Transverse colon (tissue), 4 donors: Measurements from ENCODE around the gene GUCY1B1. TPM values are rescaled to one million over a fixed set of nuclear protein-coding genes. Genes with fewer than 3 reads are reported as not detected.

ENCODE experiments used
- DNase-seq: peaks from one replicate; pipeline ENCODE4 v3.0.0-alpha.2; 2019
- H3K27ac ChIP-seq, 4 donors: fragments of 200-600 bp; sonication (generic); 2 replicates each; pipeline ENCODE4 v1.5.1; 2016 to 2018; ENCODE audit warnings: inconsistent platforms in 4 of 4
- H3K27me3 ChIP-seq: fragments of 200-600 bp; sonication (generic); 2 replicates; pipeline ENCODE4 v1.5.1; 2017; ENCODE audit warnings: inconsistent platforms
- H3K36me3 ChIP-seq, 4 donors: fragments of 200-600 bp; sonication (generic); 2 replicates each; pipeline ENCODE4 v1.5.1; 2017 to 2019; ENCODE audit warnings: inconsistent platforms in 4 of 4
- H3K4me1 ChIP-seq, 4 donors: fragments of 200-600 bp; sonication (generic); 2 replicates each; pipeline ENCODE4 v1.5.1; 2017 to 2020; ENCODE audit warnings: inconsistent platforms in 4 of 4
- H3K4me3 ChIP-seq, 4 donors: fragments of 200-600 bp; sonication (generic); 1 replicate in 1 of 4; 2 replicates in 3 of 4; pipeline versions ENCODE4 v1.5.1 to v1.6.1; 2017 to 2019; ENCODE audit warnings: inconsistent platforms in 4 of 4
- H3K9me3 ChIP-seq, 2 donors: fragments of 200-600 bp; sonication (generic); 2 replicates each; pipeline ENCODE4 v1.5.1; 2017 to 2019; ENCODE audit warnings: inconsistent platforms in 2 of 2
- CTCF ChIP-seq, 5 experiments: fragments of 200-600 bp in 3 of 5; fragments of 450-650 bp in 2 of 5; sonication (generic) in 3 of 5; IDR thresholded peaks; 1 replicate in 2 of 5; 2 replicates in 3 of 5; pipeline ENCODE4 v1.5.1; 2016 to 2017; ENCODE audit warnings: antibody characterized with exemption in 5 of 5, inconsistent platforms in 3 of 5, mild to moderate bottlenecking in 2 of 5, moderate library complexity in 1 of 5
- EP300 ChIP-seq: sonication (generic); formaldehyde crosslinking; IDR thresholded peaks from one replicate; pipeline ENCODE4 v1.6.1; 2017; ENCODE audit warnings: antibody characterized with exemption, low read depth
- POLR2A ChIP-seq: fragments of 450-650 bp; IDR thresholded peaks from one replicate; pipeline ENCODE4 v1.6.1; 2016; ENCODE audit warnings: antibody characterized with exemption, mild to moderate bottlenecking, moderate library complexity
- POLR2AphosphoS5 ChIP-seq, 3 donors: sonication (generic); formaldehyde crosslinking; IDR thresholded peaks; one replicate each; pipeline ENCODE4 v1.6.1; 2016; ENCODE audit warnings: antibody characterized with exemption in 3 of 3
- WGBS, 2 donors: methylation state at CpG; one replicate each; pipeline ENCODE4 v1.1.5; 2018; ENCODE audit warnings: low coverage in 1 of 2; 5-methylcytosine and 5-hydroxymethylcytosine counted together
- in situ Hi-C, 4 donors: fragments of 200-750 bp; cut with MboI; loops; one replicate each; pipeline versions ENCODE4 v1.15.0 to v1.15.1; 2017; ENCODE audit warnings: low sequenced_read_pairs in 3 of 4, low pct_ligation_motif_present in 1 of 4, low pct_unique_long_range_greater_than_20kb in 1 of 4
- intact Hi-C: fragments of 100-400 bp; cut with DNase I; formaldehyde crosslinking; loops from one replicate; pipeline ENCODE4 v1.15.1; 2023; ENCODE audit warnings: low total_unique reads
- total RNA-seq, 4 donors: library from RNA; depleted of rRNA; stranded (reverse); fragments of >200 nt; gene quantifications; one replicate each; pipeline ENCODE4 v1.1.0, GENCODE V29; 2016

The GUCY1B1 gene
- total RNA-seq, 4 donors from 2014 or later = 6.0 to 20.3 (median 10.6) TPM

DNA sequence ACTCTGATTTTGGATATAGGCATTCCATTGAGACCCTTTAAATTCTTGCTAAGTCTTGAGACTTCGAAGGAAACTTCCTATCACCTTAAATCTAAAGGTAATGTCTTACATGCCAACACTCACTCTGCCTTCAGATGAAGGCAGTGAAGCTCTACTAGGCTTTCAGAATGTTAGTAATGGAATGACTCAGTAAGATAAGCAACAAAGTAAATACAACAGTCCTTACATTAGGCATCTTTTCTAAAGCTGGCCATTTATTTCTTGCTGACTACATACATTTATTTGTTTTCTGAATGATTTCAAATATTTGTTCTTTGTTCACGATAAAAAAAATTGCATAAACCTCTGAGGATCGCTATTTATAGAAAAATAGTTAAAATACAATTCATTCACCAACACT, 63.8 kb downstream of the GUCY1B1 start:
- in situ Hi-C loops (no loop called here), intact Hi-C loops (no loop called here)
- DNase-seq = no peak
- H3K36me3 ChIP-seq = no peaks in the 10 kb centered on the region
- H3K4me3 ChIP-seq = no peak overlapping the region
- TF ChIP-seq CTCF (IDR thresholded peaks at IDR 0.05) (no peak), EP300 (no peak), POLR2A (no peak), POLR2AphosphoS5 (IDR thresholded peaks at IDR 0.05) (no peak)
- no peaks in the 10 kb centered on the region for H3K9me3 ChIP-seq
- WGBS, 2 donors = 55 to 65% methylated on average over 2 to 3 of the region's 3 CpGs
- no peaks in the 10 kb centered on the region for H3K4me1 ChIP-seq
- no peaks in the 10 kb centered on the region for H3K27me3 ChIP-seq
- no peak overlapping the region for H3K27ac ChIP-seq

GRCh38 chr4:155828628-155829027, 69.8 kb downstream of the GUCY1B1 start:
- H3K27ac ChIP-seq = no peak overlapping the region
- DNase-seq = no peak
- intact Hi-C loops (no loop called here), in situ Hi-C loops (no loop called here)
- H3K27me3 ChIP-seq = no peaks in the 10 kb centered on the region
- TF ChIP-seq POLR2A (no peak), CTCF (IDR thresholded peaks at IDR 0.05) (no peak), POLR2AphosphoS5 (IDR thresholded peaks at IDR 0.05) (no peak), EP300 (no peak)
- H3K36me3 ChIP-seq = no peaks in the 10 kb centered on the region
- no peaks in the 10 kb centered on the region for H3K9me3 ChIP-seq
- H3K4me1 ChIP-seq = no peaks in the 10 kb centered on the region
- H3K4me3 ChIP-seq = no peak overlapping the region
- 79 to 93% methylated on average over 3 of the region's 3 CpGs for WGBS, 2 donors

GRCh38 chr4:155832664-155833063, 73.8 kb downstream of the GUCY1B1 start:
- H3K27me3 ChIP-seq = no peaks in the 10 kb centered on the region
- no peak for DNase-seq
- in situ Hi-C loops = no loop called here
- H3K4me3 ChIP-seq = no peak overlapping the region
- H3K4me1 ChIP-seq = no peaks in the 10 kb centered on the region
- no peaks in the 10 kb centered on the region for H3K9me3 ChIP-seq
- TF ChIP-seq CTCF (IDR thresholded peaks at IDR 0.05) (no peak), EP300 (no peak), POLR2AphosphoS5 (IDR thresholded peaks at IDR 0.05) (no peak), POLR2A (no peak)
- H3K36me3 ChIP-seq = no peaks in the 10 kb centered on the region
- intact Hi-C loops = no loop called here
- H3K27ac ChIP-seq = no peak overlapping the region

GRCh38 chr4:155837203-155837796, 78.5 kb downstream of the GUCY1B1 start:
- intact Hi-C loops (no loop called here), in situ Hi-C loops (no loop called here)

GRCh38 chr4:155842080-155842479, 83.3 kb downstream of the GUCY1B1 start:
- intact Hi-C loops = no loop called here
- no peak overlapping the region for H3K4me3 ChIP-seq

More at GRCh38 chr4:155837203-155837796, 78.5 kb downstream of the GUCY1B1 start:
- no peak overlapping the region for H3K4me3 ChIP-seq
- no peaks in the 10 kb centered on the region for H3K4me1 ChIP-seq
- no peak for TF ChIP-seq EP300
- H3K27me3 ChIP-seq = no peaks in the 10 kb centered on the region
- no peak for DNase-seq
- H3K9me3 ChIP-seq = no peaks in the 10 kb centered on the region
- no peak overlapping the region for H3K27ac ChIP-seq
- 38 to 50% methylated on average over 1 of the region's 1 CpG for WGBS, 2 donors
- H3K36me3 ChIP-seq = no peaks in the 10 kb centered on the region

More at GRCh38 chr4:155842080-155842479, 83.3 kb downstream of the GUCY1B1 start:
- H3K27ac ChIP-seq = no peak overlapping the region
- no peaks in the 10 kb centered on the region for H3K4me1 ChIP-seq
- no peak for DNase-seq
- no peaks in the 10 kb centered on the region for H3K36me3 ChIP-seq
- no peak for TF ChIP-seq POLR2AphosphoS5 (IDR thresholded peaks at IDR 0.05)
- TF ChIP-seq POLR2A = no peak
- no peak for TF ChIP-seq EP300
- no peak for TF ChIP-seq CTCF (IDR thresholded peaks at IDR 0.05)
- H3K27me3 ChIP-seq = no peaks in the 10 kb centered on the region
- in situ Hi-C loops = no loop called here
- no peaks in the 10 kb centered on the region for H3K9me3 ChIP-seq
